Retina (tissue), 1 donor: ENCODE measurements around the gene CLRN1.

ENCODE experiments used
- DNase-seq: peaks from one replicate; pipeline ENCODE4 v3.0.0-alpha.2; 2016

The CLRN1 gene

DNA sequence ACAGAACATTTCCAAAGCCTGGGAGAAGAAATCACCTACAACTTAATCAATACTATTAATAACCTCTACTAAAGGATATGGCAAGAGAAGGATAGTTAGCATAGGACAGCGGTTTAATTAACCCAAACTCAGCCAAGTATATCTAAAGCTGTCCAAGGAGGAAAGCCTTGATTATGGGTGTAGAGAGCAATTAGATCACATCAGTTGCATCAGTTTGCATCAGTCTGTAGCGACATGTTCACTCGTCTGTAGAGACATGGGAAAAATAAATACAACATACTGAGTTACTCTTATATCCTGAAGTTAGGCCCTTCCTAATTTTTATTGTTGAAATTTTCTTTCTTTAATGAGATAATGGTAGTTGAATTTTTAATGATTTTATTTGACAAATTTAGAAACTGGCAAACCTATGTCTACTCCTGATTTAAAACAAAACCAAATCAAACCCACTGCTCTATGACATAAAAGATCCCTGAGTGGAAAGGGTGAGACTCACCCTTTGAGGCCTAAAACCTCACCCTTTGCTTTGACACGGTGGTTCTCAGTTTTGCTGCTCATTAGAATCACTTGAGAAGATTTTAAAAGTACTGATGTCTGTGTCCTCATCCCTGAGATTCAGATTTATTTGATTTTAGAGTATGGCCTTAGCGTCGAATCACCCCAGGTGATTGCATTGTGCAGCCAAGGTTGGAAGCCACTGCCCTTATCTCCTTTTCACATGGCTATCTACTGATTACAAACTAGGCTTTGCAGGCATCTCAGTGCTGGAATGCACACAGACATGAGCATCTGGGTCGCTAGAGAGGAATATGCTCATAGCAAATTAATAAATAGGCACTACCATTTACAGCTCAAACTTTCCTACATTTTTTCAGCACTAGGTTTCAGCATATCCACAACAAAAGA is 2.8 kb upstream of the CLRN1 start:
- DNase-seq, result peak; percentile 40

DNA sequence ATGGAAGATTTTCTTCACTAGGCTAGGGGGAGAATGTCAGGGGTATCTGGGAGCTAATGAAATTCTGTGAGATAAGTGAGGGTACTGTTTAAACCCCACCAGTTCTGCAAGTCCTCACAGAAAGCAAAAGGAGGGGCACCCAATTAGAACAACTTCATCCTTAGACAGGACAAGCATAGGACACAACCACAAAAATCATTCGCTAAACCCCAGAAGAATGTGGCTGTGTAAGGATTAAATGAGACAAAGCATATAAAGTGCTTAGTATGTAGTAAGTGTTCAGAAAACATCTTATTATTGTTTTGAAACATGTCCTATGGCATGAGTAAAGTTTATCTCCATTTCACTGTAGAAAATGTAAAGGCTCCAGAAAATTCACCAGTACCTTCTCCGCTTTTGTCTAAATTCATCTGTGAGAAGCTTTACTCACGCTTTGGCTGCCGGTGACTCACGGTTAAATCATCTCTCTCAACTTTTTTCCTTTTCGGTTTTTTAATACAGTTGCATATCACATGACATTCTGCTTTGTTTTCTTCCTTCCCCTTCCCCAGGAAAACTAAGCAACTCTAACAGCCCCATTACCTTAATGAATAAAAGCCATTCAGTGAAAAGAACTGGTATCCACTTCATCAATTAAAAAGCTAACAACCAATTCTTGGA is 1.7 kb downstream of the CLRN1 start:
- peak; percentile 36 for DNase-seq

DNA sequence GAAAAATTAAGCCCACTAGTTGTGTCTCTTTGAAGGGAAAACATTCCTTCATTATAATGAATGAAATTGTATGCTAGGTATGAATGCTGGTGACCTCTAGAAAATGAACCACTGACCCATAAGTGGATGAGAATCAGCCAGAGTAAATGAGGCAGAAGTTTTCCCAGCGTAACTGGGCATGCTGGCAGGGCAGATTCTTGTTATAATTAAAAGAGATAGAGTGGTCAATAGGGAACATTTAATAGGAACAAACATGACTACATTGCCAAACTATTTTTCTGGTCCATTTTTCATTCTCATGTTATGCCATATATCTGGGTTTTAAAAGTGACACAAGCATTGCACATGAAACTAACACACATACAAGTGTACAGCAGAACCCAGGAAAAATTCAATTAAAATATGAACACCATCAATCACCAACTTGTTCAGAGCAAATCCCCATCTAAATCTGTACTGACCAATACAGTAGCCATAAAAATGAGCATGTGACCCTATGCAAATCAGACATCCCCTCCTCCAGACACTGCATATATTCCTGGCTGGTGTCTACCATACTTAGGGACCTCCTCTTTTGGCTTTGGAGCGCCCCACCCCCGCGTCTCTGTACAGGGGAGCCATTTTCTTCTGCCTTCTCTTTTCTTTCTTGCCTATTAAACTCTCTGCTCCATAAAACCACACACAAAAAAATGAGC is 4.0 kb downstream of the CLRN1 start:
- peak; percentile 80 for DNase-seq

- DNase-seq, result no peak
Observed at GRCh38 chr3:150965436-150965835, 7.1 kb downstream of the CLRN1 start.

GRCh38 chr3:150961949-150962348 is 10.6 kb downstream of the CLRN1 start:
- no peak for DNase-seq

GRCh38 chr3:150960708-150961684 is 11.5 kb downstream of the CLRN1 start:
- DNase-seq, result no peak

- DNase-seq, result peak; percentile 70
Observed at GRCh38 chr3:150958683-150959082, 13.8 kb downstream of the CLRN1 start.

- DNase-seq, result no peak
Observed at GRCh38 chr3:150956376-150956775, 16.2 kb downstream of the CLRN1 start.

DNA sequence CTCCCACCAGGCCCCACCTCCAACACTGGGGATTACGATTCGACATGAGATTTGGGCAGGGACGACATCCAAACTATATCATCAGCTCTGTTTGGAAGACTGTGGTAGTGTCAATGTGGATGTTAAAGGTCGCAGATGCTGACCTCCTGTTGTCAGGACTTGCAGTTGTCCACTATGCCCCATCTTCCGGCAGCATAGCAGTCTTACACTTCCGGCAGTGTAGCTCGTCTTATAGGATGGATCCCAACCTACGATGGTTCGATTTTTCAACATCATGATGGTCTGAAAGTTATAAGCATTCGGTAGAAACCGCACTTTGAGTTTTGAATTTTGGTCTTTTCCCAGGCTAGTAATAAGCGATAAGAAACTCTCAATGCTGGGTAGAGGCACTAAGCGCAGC is 20.6 kb downstream of the CLRN1 start:
- DNase-seq, result no peak

- DNase-seq, result no peak
Observed at GRCh38 chr3:150945226-150946032, 27.1 kb downstream of the CLRN1 start.

- DNase-seq, result no peak
Observed at GRCh38 chr3:150942221-150942620, 30.3 kb downstream of the CLRN1 start.

GRCh38 chr3:150936693-150937092 is 35.8 kb downstream of the CLRN1 start:
- no peak for DNase-seq

DNA sequence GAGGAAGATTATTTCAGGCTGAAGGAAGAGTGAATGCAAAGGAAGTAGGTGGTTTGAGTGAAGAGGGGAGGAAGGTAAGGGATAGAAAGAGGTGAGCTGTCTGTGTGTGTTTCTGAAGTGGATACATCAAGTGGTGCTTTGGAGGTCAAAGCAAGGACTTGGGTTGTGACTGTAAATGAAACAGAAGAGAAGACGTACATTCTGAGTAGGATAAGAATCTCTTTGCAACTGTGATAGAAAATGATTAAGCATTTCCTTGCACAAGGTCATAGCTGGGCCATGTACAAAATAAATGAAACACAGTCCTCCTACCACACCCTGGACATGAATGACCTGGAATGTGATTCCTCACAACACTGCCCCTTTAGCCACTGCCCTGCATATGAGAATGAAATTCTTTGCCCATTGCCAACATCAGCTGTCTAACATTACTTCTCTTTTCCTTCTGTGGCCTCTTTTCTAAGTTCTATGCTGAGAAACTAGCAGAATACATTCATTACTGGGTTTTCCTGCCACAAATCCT is 39.0 kb downstream of the CLRN1 start:
- DNase-seq, result no peak

DNA sequence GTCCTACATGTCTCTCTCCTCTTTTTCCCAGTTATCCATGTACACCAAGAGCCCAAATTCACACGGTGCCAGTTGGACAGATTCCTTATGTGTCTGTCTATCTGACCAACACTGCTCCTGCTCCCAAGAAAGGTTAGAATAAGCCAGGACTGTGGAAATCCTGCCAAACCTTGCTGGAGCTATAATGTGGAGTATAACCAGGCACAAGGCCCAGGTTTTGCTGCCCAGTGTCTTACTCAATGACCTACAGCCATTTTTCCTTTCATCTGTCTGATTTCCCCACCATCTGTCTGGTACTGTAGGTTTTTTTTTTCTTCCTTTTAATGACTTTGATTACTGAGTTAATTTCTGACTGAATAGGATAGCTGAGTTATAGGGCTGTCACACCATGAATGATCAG is 40.8 kb downstream of the CLRN1 start:
- no peak for DNase-seq

DNA sequence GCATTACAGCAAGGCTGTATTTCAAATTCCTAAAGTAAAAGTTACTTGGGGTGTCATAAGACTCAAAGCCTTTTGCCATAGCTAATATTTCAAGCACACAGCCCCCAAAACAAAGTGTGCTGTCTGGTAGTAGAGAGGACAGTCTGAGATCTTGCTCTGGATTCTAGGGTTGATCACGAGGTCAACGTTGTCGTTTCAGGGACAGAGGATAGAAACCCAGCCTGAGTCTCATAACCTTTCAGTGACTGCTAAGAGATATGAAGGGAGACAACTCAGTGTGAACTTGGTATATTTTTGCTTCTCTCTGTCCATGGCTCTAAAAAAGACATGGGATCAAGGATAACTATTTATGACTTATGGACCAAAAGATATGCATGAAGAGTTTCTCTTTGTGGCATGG is 41.7 kb downstream of the CLRN1 start:
- no peak for DNase-seq

DNA sequence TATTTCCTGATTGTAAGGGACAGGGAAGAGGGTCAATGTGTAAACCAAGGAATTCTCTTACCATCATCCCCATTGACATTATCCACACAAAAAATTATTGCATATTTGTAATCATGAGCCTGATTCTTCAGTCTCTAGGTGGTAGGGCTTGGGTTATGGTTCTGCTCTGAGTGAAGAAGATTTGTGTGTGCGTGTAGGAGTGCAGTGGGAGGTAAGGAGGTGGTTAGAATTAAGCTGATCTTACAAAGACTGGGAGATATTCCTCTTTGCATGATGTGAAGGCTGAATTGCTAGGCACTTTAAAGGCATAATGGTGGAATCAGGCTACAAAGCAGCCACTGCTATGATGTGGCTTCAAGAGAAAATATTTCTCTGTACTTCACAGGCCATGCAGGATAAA is 44.3 kb downstream of the CLRN1 start:
- no peak for DNase-seq

DNA sequence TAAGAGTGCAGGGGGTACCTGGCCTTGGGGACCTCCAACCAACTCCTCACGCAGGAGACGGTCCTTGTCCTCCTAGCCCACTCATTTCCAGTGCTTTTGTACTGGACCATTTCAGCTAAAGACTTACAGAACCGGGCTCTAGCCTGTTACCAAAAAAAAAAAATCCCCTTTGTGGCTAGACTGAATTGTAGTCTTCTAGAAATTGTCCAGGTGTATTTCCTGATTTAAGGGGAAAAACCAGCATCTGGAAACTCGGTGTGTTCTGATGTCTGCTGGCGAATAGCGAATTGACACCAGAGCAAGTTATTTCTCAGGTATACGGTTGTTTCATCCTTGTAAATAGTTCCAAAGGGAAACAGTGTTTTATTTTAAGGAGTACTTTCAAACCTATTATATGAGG is 46.2 kb downstream of the CLRN1 start:
- DNase-seq, result no peak

DNA sequence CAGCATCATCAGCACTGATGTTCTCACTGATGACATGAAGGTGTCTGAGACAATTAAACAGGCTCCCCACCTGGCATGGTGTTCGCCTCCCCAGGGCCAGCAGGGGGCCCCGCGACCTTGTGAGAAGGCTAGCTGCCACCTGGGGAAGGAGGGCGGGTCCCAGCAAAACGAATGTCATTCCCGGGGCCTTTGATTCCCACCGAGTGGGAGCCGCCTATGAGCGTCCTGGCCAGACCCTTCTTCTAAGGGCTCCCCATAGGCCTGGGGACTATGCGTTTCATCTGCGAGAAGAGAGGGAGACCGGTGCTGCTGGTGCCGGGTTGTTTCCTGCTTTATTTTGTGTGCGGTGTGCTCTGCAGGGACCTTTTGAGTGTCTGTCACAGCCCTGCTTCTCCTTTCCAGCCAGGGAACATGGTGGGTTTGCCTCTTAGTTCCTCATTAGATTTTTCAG is 46.8 kb downstream of the CLRN1 start:
- peak; percentile 60 for DNase-seq

DNA sequence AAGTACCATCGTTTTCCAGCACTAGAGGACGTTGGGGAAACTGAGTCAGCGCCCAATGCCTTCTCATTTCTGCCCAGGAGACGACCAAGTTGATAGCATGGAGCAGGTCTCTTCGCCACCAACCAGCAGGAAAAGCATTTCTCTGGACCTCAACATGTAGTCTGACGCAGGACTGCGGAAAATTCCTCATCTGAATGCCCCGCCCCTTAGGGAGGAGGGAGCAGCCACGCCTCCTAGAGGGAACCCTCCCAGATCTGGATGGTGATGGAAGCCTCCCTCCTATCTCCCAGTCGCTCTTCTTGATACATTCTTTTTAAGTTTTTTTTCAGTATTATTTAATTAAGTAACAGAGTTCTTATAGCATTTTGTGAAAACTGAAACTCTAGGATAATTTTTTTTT is 49.9 kb downstream of the CLRN1 start:
- no peak for DNase-seq

GRCh38 chr3:150921209-150921608 is 51.3 kb downstream of the CLRN1 start:
- no peak for DNase-seq

DNA sequence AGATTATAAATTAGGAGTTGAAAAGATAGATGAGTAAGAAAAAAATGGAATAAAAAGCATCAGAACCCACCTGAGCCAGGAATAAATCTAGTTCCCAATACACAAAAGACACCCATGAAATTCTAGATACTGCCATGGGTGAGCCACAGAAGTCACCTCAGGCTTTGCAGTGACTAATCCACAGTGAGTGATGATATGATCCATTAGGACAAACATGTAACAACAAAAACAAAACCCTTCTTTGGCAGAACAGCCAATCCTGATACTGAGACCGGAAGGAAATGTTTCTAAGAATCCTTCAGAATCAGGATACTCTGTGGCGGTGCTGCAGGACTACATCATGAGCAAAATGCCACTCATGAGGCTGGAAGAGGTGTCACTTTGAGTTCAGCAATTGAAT is 52.3 kb downstream of the CLRN1 start:
- DNase-seq, result no peak
